IMR-90 (cell line): ENCODE data around the gene ETV3L. TPM values are rescaled to one million over a fixed set of nuclear protein-coding genes. Genes with fewer than 3 reads are reported as not detected.
A peak's percentile ranks its signal among the peaks of the same experiment; 100 is the strongest.

Experiments
- ATAC-seq: fragments of 200-7000 bp; cut with Tn5 transposase; 2 replicates; pipeline ENCODE4 v1.9.1; 2020; ENCODE audit warnings: low read depth, mild to moderate bottlenecking, moderate library complexity
- BruUV-seq: library from RNA; stranded (reverse); fragments of 400-500 nt; replicated peaks from 2 replicates; lab custom pipeline; 2021; lab: Mats Ljungman, UMichigan
- CTCF ChIA-PET: fragments of 300-600 bp; formaldehyde crosslinking; extraction: SDS; loops from one replicate; lab custom pipeline; 2021; ENCODE audit warnings: antibody characterized with exemption; lab: Yijun Ruan, JAX
- POLR2A ChIA-PET: fragments of 300-600 bp; sonication (Branson Sonifier 250); formaldehyde crosslinking; loops from one replicate; lab custom pipeline; 2022; ENCODE audit warnings: antibody characterized with exemption; ENCODE audit not compliant: unreplicated experiment; lab: Charles Lee
- DNase-seq: peaks from one replicate; pipeline ENCODE4 v3.0.0; 2013
- H2AFZ ChIP-seq: replicated peaks from 2 replicates; pipeline ENCODE3; 2013; ENCODE audit warnings: low read length, mild to moderate bottlenecking; ENCODE audit not compliant: poor library complexity
- H2AK5ac ChIP-seq: 2 replicates; pipeline ENCODE4 v1.6.1; 2013; ENCODE audit warnings: low read depth, low read length, inconsistent platforms
- H2AK9ac ChIP-seq: replicated peaks from 2 replicates; pipeline ENCODE3; 2013; ENCODE audit warnings: mild to moderate bottlenecking, low read depth, low read length, moderate library complexity; ENCODE audit not compliant: poor library complexity
- H2BK120ac ChIP-seq: 2 replicates; pipeline ENCODE4 v1.6.1; 2013; ENCODE audit warnings: low read depth, low read length, inconsistent platforms
- H2BK15ac ChIP-seq: 3 replicates; pipeline ENCODE4 v1.6.1; 2013; ENCODE audit warnings: low read depth, low read length, inconsistent platforms
- H2BK20ac ChIP-seq: 2 replicates; pipeline ENCODE4 v1.6.1; 2013; ENCODE audit warnings: low read depth, mild to moderate bottlenecking, inconsistent platforms, low read length, moderate library complexity
- H2BK5ac ChIP-seq: 2 replicates; pipeline ENCODE4 v1.6.1; 2013; ENCODE audit warnings: mild to moderate bottlenecking, low read depth, low read length, inconsistent platforms; ENCODE audit not compliant: poor library complexity, severe bottlenecking
- H3K14ac ChIP-seq: replicated peaks from 2 replicates; pipeline ENCODE4 v1.6.1; 2013; ENCODE audit warnings: low read depth, low read length, inconsistent platforms
- H3K18ac ChIP-seq: 2 replicates; pipeline ENCODE4 v1.6.1; 2013; ENCODE audit warnings: low read depth, low read length, control low read depth
- H3K23ac ChIP-seq: 2 replicates; pipeline ENCODE4 v1.6.1; 2013; ENCODE audit warnings: low read depth, low read length, inconsistent platforms
- H3K27ac ChIP-seq: 2 replicates; pipeline ENCODE4 v1.5.1; 2013; ENCODE audit warnings: mild to moderate bottlenecking, control low read depth, low read length; ENCODE audit not compliant: insufficient read depth
- H3K27me3 ChIP-seq: 2 replicates; pipeline ENCODE4 v1.6.1; 2013; ENCODE audit warnings: low read length; ENCODE audit not compliant: control insufficient read depth, insufficient read depth
- H3K36me3 ChIP-seq: 2 replicates; pipeline ENCODE4 v1.6.1; 2013; ENCODE audit warnings: low read length, mixed read lengths; ENCODE audit not compliant: control insufficient read depth, insufficient read depth
- H3K4ac ChIP-seq: 2 replicates; pipeline ENCODE4 v1.6.1; 2013; ENCODE audit warnings: low read depth, low read length, inconsistent platforms
- H3K4me1 ChIP-seq: 2 replicates; pipeline ENCODE4 v1.6.1; 2013; ENCODE audit warnings: low read length, mixed read lengths; ENCODE audit not compliant: control insufficient read depth, insufficient read depth
- H3K4me2 ChIP-seq: 2 replicates; pipeline ENCODE4 v1.6.1; 2013; ENCODE audit warnings: low read depth, mild to moderate bottlenecking, control low read depth, low read length, moderate library complexity
- H3K4me3 ChIP-seq: 2 replicates; pipeline ENCODE4 v1.5.1; 2013; ENCODE audit warnings: low read depth, mild to moderate bottlenecking, control low read depth, low read length, moderate library complexity; ENCODE audit not compliant: insufficient read depth
- H3K56ac ChIP-seq: 2 replicates; pipeline ENCODE4 v1.6.1; 2013; ENCODE audit warnings: low read length, inconsistent platforms; ENCODE audit not compliant: insufficient read depth; ENCODE audit errors: extremely low read depth
- H3K79me1 ChIP-seq, 2 experiments: 2 replicates each; pipeline ENCODE4 v1.6.1; 2013; ENCODE audit warnings: low read length in 2 of 2, inconsistent platforms in 1 of 2, low read depth in 1 of 2
- H3K9ac ChIP-seq: 2 replicates; pipeline ENCODE4 v1.6.1; 2013; ENCODE audit warnings: low read depth, low read length, control low read depth
- H3K9me1 ChIP-seq: 2 replicates; pipeline ENCODE4 v1.6.1; 2013; ENCODE audit warnings: low read length, inconsistent platforms; ENCODE audit not compliant: insufficient read depth
- H3K9me3 ChIP-seq: 2 replicates; pipeline ENCODE4 v1.6.1; 2013; ENCODE audit warnings: low read length; ENCODE audit not compliant: control insufficient read depth, insufficient read depth
- H4K20me1 ChIP-seq: 2 replicates; pipeline ENCODE4 v1.6.1; 2013; ENCODE audit warnings: low read length, inconsistent platforms; ENCODE audit not compliant: insufficient read depth
- H4K5ac ChIP-seq: 2 replicates; pipeline ENCODE4 v1.6.1; 2013; ENCODE audit warnings: mild to moderate bottlenecking, low read depth, low read length, control low read depth
- H4K8ac ChIP-seq, 2 experiments: 2 replicates each; pipeline ENCODE4 v1.6.1; 2013; ENCODE audit warnings: low read depth in 2 of 2, low read length in 2 of 2, control low read depth in 1 of 2, inconsistent platforms in 1 of 2
- H4K91ac ChIP-seq: 2 replicates; pipeline ENCODE4 v1.6.1; 2013; ENCODE audit warnings: low read depth, low read length, inconsistent platforms; ENCODE audit not compliant: insufficient read depth
- CEBPB ChIP-seq: IDR thresholded peaks from 2 replicates; pipeline ENCODE4 v1.6.1; 2012; ENCODE audit warnings: low read depth, low read length, improper control_type of control experiment
- ELK1 ChIP-seq: fragments of 150-350 bp; IDR thresholded peaks from 2 replicates; pipeline ENCODE4 v1.6.1; 2016; ENCODE audit warnings: low read depth, mild to moderate bottlenecking, low read length, moderate library complexity, borderline replicate concordance
- FOS ChIP-seq: fragments of 150-350 bp; IDR thresholded peaks from 2 replicates; pipeline ENCODE4 v1.6.1; 2016; ENCODE audit warnings: low read depth, low read length
- MAFK ChIP-seq: IDR thresholded peaks from 2 replicates; pipeline ENCODE4 v1.6.1; 2012; ENCODE audit warnings: low read depth, low read length, improper control_type of control experiment
- MAZ ChIP-seq: IDR thresholded peaks from 2 replicates; pipeline ENCODE4 v1.6.1; 2012; ENCODE audit warnings: low read depth, mild to moderate bottlenecking, low read length, improper control_type of control experiment, moderate library complexity, borderline replicate concordance
- MXI1 ChIP-seq: IDR thresholded peaks from 2 replicates; pipeline ENCODE4 v1.6.1; 2012; ENCODE audit warnings: low read depth, mild to moderate bottlenecking, low read length, moderate library complexity, borderline replicate concordance
- NFE2L2 ChIP-seq: fragments of 150-350 bp; IDR thresholded peaks from 2 replicates; pipeline ENCODE4 v1.6.1; 2016; ENCODE audit warnings: low read depth, mild to moderate bottlenecking, low read length
- POLR2A ChIP-seq: IDR thresholded peaks from 2 replicates; pipeline ENCODE4 v1.6.1; 2012; ENCODE audit warnings: mild to moderate bottlenecking, low read depth, low read length
- RAD21 ChIP-seq: IDR thresholded peaks from 2 replicates; pipeline ENCODE4 v1.6.1; 2012; ENCODE audit warnings: low read length, improper control_type of control experiment
- RCOR1 ChIP-seq: IDR thresholded peaks from 2 replicates; pipeline ENCODE4 v1.6.1; 2012; ENCODE audit warnings: mild to moderate bottlenecking, low read length, improper control_type of control experiment; ENCODE audit not compliant: insufficient replicate concordance
- RFX5 ChIP-seq: IDR thresholded peaks from 2 replicates; pipeline ENCODE4 v1.8.0; 2012; ENCODE audit warnings: low read depth, mild to moderate bottlenecking, low read length, moderate library complexity
- SMC3 ChIP-seq: fragments of 150-350 bp; IDR thresholded peaks from 2 replicates; pipeline ENCODE4 v1.6.1; 2016; ENCODE audit warnings: low read depth, mild to moderate bottlenecking, antibody characterized with exemption, low read length, moderate library complexity
- USF2 ChIP-seq: fragments of 150-350 bp; IDR thresholded peaks from 2 replicates; pipeline ENCODE4 v1.6.1; 2017; ENCODE audit warnings: mild to moderate bottlenecking, antibody characterized with exemption, low read length, low read depth
- WGBS, 2 experiments: methylation state at CpG; one replicate each; pipeline versions ENCODE4 v1.1.5 to v1.1.7; 2013; ENCODE audit warnings: missing lambda C conversion rate in 2 of 2; ENCODE audit not compliant: insufficient read length in 1 of 2; ENCODE audit errors: extremely low coverage in 2 of 2; 5-methylcytosine and 5-hydroxymethylcytosine counted together
- dilution Hi-C: fragments of 300-500 bp; cut with HindIII; formaldehyde crosslinking; loops from one replicate; pipeline ENCODE4 v1.14.3; 2018; ENCODE audit warnings: low sequenced_read_pairs; ENCODE audit not compliant: unreplicated experiment
- in situ Hi-C: fragments of 300-500 bp; cut with MboI; formaldehyde crosslinking; loops from 3 replicates; pipeline ENCODE4 v1.14.3; 2019; ENCODE audit warnings: low sequenced_read_pairs, inconsistent platforms, mixed read lengths
- intact Hi-C: fragments of 100-400 bp; cut with micrococcal nuclease; formaldehyde crosslinking; loops from 2 replicates; pipeline ENCODE4 v1.10.0; 2022
- polyA plus RNA-seq, 3 experiments: library from polyadenylated mRNA; depleted of rRNA; stranded (reverse); fragments of >200 nt; gene quantifications; 2 replicates each; pipeline ENCODE4 v1.2.3, GENCODE V29; 2012; ENCODE audit warnings: low replicate concordance in 1 of 3
- total RNA-seq: library from RNA; depleted of rRNA; stranded (reverse); fragments of >200 nt; gene quantifications from 2 replicates; pipeline ENCODE4 v1.2.3, GENCODE V29; 2012

Gene ETV3L
- total and polyA plus RNA-seq, 2 of the 4 experiments (the other 2 are of a cell fraction) = not detected

GRCh38 chr1:157043685-157044084 lies 55.9 kb downstream of the ETV3L start:
- Histone ChIP-seq H2BK15ac (no peak overlapping the region), H4K5ac (no peak overlapping the region), H2AK5ac (no peak overlapping the region), H3K27ac (no peak overlapping the region), H2AFZ (no peak overlapping the region), H2AK9ac (peak overlapping the region; percentile 2), H4K8ac (no peak overlapping the region), H3K4me1 (peaks cover 10% of the 10 kb centered on the region), H3K9me3 (no peaks in the 10 kb centered on the region), H2BK5ac (no peak overlapping the region), H3K18ac (no peak overlapping the region), H3K27me3 (no peaks in the 10 kb centered on the region), H3K4me2 (peak overlapping the region; percentile 98), H3K36me3 (0 out of 2 replicates have a peak, but pooled peaks cover 1% of the 10 kb centered on the region), H4K20me1 (peaks cover 39% of the 10 kb centered on the region), H3K14ac (peak overlapping the region; percentile 24), H2BK120ac (no peak overlapping the region), H4K91ac (no peak overlapping the region; the same call in 1 of the 2 replicates), H3K79me1 (peaks cover 42 to 59% of the 10 kb centered on the region in 2 experiments), H3K4me3 (peak overlapping the region; percentile 25), H2BK20ac (no peak overlapping the region), H3K9ac (peak overlapping the region; percentile 37; the same call in 1 of the 2 replicates), H3K23ac (peak overlapping the region; percentile 11; the same call in 1 of the 2 replicates), H3K56ac (no peak overlapping the region), H3K9me1 (peaks cover 19% of the 10 kb centered on the region), H3K4ac (no peak overlapping the region)
- DNase-seq = no peak
- no CpG with 5 or more reads among the region's 2 CpGs for WGBS, 2 experiments
- ChIA-PET CTCF (interaction anchor here (0.9 to 1.7 kb wide), 3 partner anchors 17 to 84 kb away, joined by 4 to 6 read pairs (median 4); no protein-coding TSS in a partner anchor), POLR2A (no interaction called here)
- no TSS peak for BruUV-seq
- in situ Hi-C loops = no loop called here
- intact Hi-C loops = loop anchor here (5.0 kb wide), 1 partner anchor 36 kb away; no protein-coding TSS in a partner anchor
- TF ChIP-seq CEBPB = no peak
- TF ChIP-seq SMC3 = no peak
- no peak for TF ChIP-seq MXI1
- no peak for TF ChIP-seq ELK1
- TF ChIP-seq POLR2A = no peak
- no peak for TF ChIP-seq FOS
- no peak for TF ChIP-seq MAFK
- TF ChIP-seq RAD21 = no peak
- no peak for TF ChIP-seq RCOR1
- TF ChIP-seq RFX5 = no peak
- TF ChIP-seq NFE2L2 = no peak
- no peak for TF ChIP-seq USF2
- no peak for TF ChIP-seq MAZ
- no peak for ATAC-seq
- dilution Hi-C loops = no loop called here
